H9 (cell line): ENCODE results near the gene ENOX1. TPM values are rescaled to one million over a fixed set of nuclear protein-coding genes. Genes with fewer than 3 reads are reported as not detected.

Experiments used
- DNase-seq: peaks from one replicate; pipeline ENCODE4 v3.0.0-alpha.2; 2017
- H2AFZ ChIP-seq: one replicate; pipeline ENCODE4 v1.6.1; 2013; ENCODE audit warnings: mild to moderate bottlenecking, low read length, control low read depth, moderate library complexity
- H2AK5ac ChIP-seq: 2 replicates; pipeline ENCODE4 v1.6.1; 2013; ENCODE audit warnings: low read length, control low read depth, mixed read lengths; ENCODE audit not compliant: insufficient read length
- H2BK120ac ChIP-seq: one replicate; pipeline ENCODE4 v1.6.1; 2013; ENCODE audit warnings: low read depth, mild to moderate bottlenecking, low read length, control low read depth, inconsistent platforms; ENCODE audit not compliant: poor library complexity, severe bottlenecking
- H2BK12ac ChIP-seq: 2 replicates; pipeline ENCODE4 v1.6.1; 2013; ENCODE audit warnings: low read length, control low read depth, mixed read lengths, low read depth; ENCODE audit not compliant: insufficient read length
- H2BK15ac ChIP-seq: 2 replicates; pipeline ENCODE4 v1.6.1; 2013; ENCODE audit warnings: low read depth, low read length, control low read depth
- H2BK20ac ChIP-seq: one replicate; pipeline ENCODE4 v1.6.1; 2013; ENCODE audit warnings: low read depth, mild to moderate bottlenecking, low read length, control low read depth, inconsistent platforms; ENCODE audit not compliant: poor library complexity, severe bottlenecking
- H2BK5ac ChIP-seq: 2 replicates; pipeline ENCODE4 v1.6.1; 2013; ENCODE audit warnings: low read length, control low read depth, mixed read lengths; ENCODE audit not compliant: insufficient read length
- H3K14ac ChIP-seq: 2 replicates; pipeline ENCODE4 v1.6.1; 2013; ENCODE audit warnings: low read length, control low read depth; ENCODE audit not compliant: insufficient read depth
- H3K18ac ChIP-seq: 2 replicates; pipeline ENCODE4 v1.6.1; 2013; ENCODE audit warnings: low read depth, mild to moderate bottlenecking, mixed read lengths, low read length, control low read depth; ENCODE audit not compliant: insufficient read length
- H3K23ac ChIP-seq: 2 replicates; pipeline ENCODE4 v1.6.1; 2013; ENCODE audit warnings: low read length, control low read depth, mixed read lengths, low read depth; ENCODE audit not compliant: insufficient read length
- H3K23me2 ChIP-seq: 2 replicates; pipeline ENCODE4 v1.6.1; 2013; ENCODE audit warnings: low read depth, mild to moderate bottlenecking, mixed read lengths, low read length, control low read depth; ENCODE audit not compliant: insufficient read length, poor library complexity, severe bottlenecking
- H3K27ac ChIP-seq: 2 replicates; pipeline ENCODE4 v1.5.1; 2013; ENCODE audit warnings: low read length, control low read depth, mixed read lengths, low read depth; ENCODE audit not compliant: insufficient read length
- H3K27me3 ChIP-seq: 2 replicates; pipeline ENCODE4 v1.6.1; 2013; ENCODE audit warnings: low read length, control low read depth, inconsistent platforms; ENCODE audit not compliant: insufficient read depth
- H3K4ac ChIP-seq: 2 replicates; pipeline ENCODE4 v1.6.1; 2013; ENCODE audit warnings: low read depth, mild to moderate bottlenecking, control low read depth, inconsistent platforms, low read length, moderate library complexity
- H3K4me1 ChIP-seq: 2 replicates; pipeline ENCODE4 v1.6.1; 2013; ENCODE audit warnings: low read length, control low read depth, inconsistent platforms; ENCODE audit not compliant: insufficient read depth
- H3K4me2 ChIP-seq: 2 replicates; pipeline ENCODE4 v1.6.1; 2013; ENCODE audit warnings: low read length, control low read depth, mixed read lengths; ENCODE audit not compliant: insufficient read length, insufficient read depth
- H3K56ac ChIP-seq: 2 replicates; pipeline ENCODE4 v1.6.1; 2013; ENCODE audit warnings: low read depth, mild to moderate bottlenecking, mixed read lengths, low read length, control low read depth; ENCODE audit not compliant: insufficient read length
- H3K79me1 ChIP-seq: 2 replicates; pipeline ENCODE4 v1.6.1; 2013; ENCODE audit warnings: low read depth, mild to moderate bottlenecking, moderate library complexity, low read length, control low read depth, inconsistent platforms; ENCODE audit not compliant: insufficient read depth, poor library complexity, severe bottlenecking
- H3K79me2 ChIP-seq: 2 replicates; pipeline ENCODE4 v1.6.1; 2013; ENCODE audit warnings: low read length, control low read depth, inconsistent platforms; ENCODE audit not compliant: insufficient read depth
- H3K9ac ChIP-seq: 2 replicates; pipeline ENCODE4 v1.6.1; 2013; ENCODE audit warnings: low read length, control low read depth, mixed read lengths; ENCODE audit not compliant: insufficient read length; ENCODE audit errors: extremely low read depth
- H3K9me3 ChIP-seq: one replicate; pipeline ENCODE4 v1.6.1; 2013; ENCODE audit warnings: low read depth, low read length, inconsistent platforms; ENCODE audit not compliant: control insufficient read depth
- H3T11ph ChIP-seq: one replicate; pipeline ENCODE4 v1.6.1; 2013; ENCODE audit warnings: mild to moderate bottlenecking, low read length, control low read depth, inconsistent platforms
- H4K20me1 ChIP-seq: one replicate; pipeline ENCODE4 v1.6.1; 2013; ENCODE audit not compliant: control insufficient read depth, insufficient read length, insufficient read depth
- H4K5ac ChIP-seq: 2 replicates; pipeline ENCODE4 v1.6.1; 2013; ENCODE audit warnings: low read depth, mild to moderate bottlenecking, mixed read lengths, low read length, control low read depth; ENCODE audit not compliant: insufficient read length
- H4K8ac ChIP-seq: replicated peaks from 2 replicates; pipeline ENCODE4 v1.6.1; 2013; ENCODE audit warnings: low read length, control low read depth, mixed read lengths, low read depth; ENCODE audit not compliant: insufficient read length
- H4K91ac ChIP-seq: 2 replicates; pipeline ENCODE4 v1.6.1; 2013; ENCODE audit warnings: low read depth, mild to moderate bottlenecking, moderate library complexity, mixed read lengths, low read length, control low read depth; ENCODE audit not compliant: insufficient read length
- H3K27ac Mint-ChIP-seq, 3 experiments: 2 replicates in 2 of 3; 3 replicates in 1 of 3; pipeline ENCODE4 v1.8.0; 2020 to 2021; ENCODE audit warnings: mixed read lengths in 3 of 3, mild to moderate bottlenecking in 1 of 3, moderate library complexity in 1 of 3
- H3K27me3 Mint-ChIP-seq: 2 replicates; pipeline ENCODE4 v1.8.0; 2021; ENCODE audit warnings: low read depth, mild to moderate bottlenecking, moderate library complexity, mixed read lengths
- H3K36me3 Mint-ChIP-seq, 3 experiments: 2 replicates in 2 of 3; 3 replicates in 1 of 3; pipeline ENCODE4 v1.8.0; 2020 to 2021; ENCODE audit warnings: low read depth in 3 of 3, mixed read lengths in 3 of 3; ENCODE audit not compliant: insufficient read depth in 1 of 3
- H3K4me1 Mint-ChIP-seq, 2 experiments: 2 replicates each; pipeline ENCODE4 v1.8.0; 2020; ENCODE audit warnings: mixed read lengths in 2 of 2
- H3K4me3 Mint-ChIP-seq, 2 experiments: 2 replicates in 1 of 2; 3 replicates in 1 of 2; pipeline ENCODE4 v1.8.0; 2020 to 2021; ENCODE audit warnings: mild to moderate bottlenecking in 2 of 2, mixed read lengths in 2 of 2, moderate library complexity in 1 of 2
- H3K9me3 Mint-ChIP-seq, 2 experiments: 2 replicates in 1 of 2; 3 replicates in 1 of 2; pipeline ENCODE4 v1.8.0; 2020; ENCODE audit warnings: mild to moderate bottlenecking in 2 of 2, mixed read lengths in 2 of 2, moderate library complexity in 1 of 2
- CTCF ChIP-seq: fragments of 200-600 bp; sonication (generic); conservative IDR thresholded peaks from 3 replicates; pipeline ENCODE4 v1.8.0; 2021; ENCODE audit warnings: antibody characterized with exemption, mild to moderate bottlenecking
- WGBS: extraction: QIAGEN DNeasy Blood & Tissue Kit; methylation state at CpG from one replicate; pipeline ENCODE4 v1.1.7; 2013; ENCODE audit warnings: missing lambda C conversion rate, low lambda C conversion rate, mixed read lengths; ENCODE audit not compliant: insufficient read length; ENCODE audit errors: extremely low coverage; 5-methylcytosine and 5-hydroxymethylcytosine counted together
- total RNA-seq: library from RNA; stranded (reverse); gene quantifications from 2 replicates; pipeline ENCODE4 v1.2.1, GENCODE V29; 2021

The ENOX1 gene
- total RNA-seq, 1 experiment from 2014 or later: 0.24 TPM

GRCh38 chr13:43783820-43784219 is 3.0 kb downstream of the ENOX1 start:
- H2BK15ac ChIP-seq: no peak overlapping the region
- H3K79me1 ChIP-seq: no peaks in the 10 kb centered on the region
- no peak for DNase-seq
- H3K27me3 ChIP-seq: peaks cover 12% of the 10 kb centered on the region
- peaks cover 17 to 21% of the 10 kb centered on the region in 2 experiments for H3K4me1 Mint-ChIP-seq
- H3K4me2 ChIP-seq: no peak overlapping the region
- H3K27ac Mint-ChIP-seq: no peak overlapping the region
- no peak overlapping the region for H3K4me3 Mint-ChIP-seq
- H3K23ac ChIP-seq: no peak overlapping the region
- no peak overlapping the region for H2BK20ac ChIP-seq
- no peak overlapping the region for H2BK12ac ChIP-seq
- WGBS: no CpG with 5 or more reads among the region's 2 CpGs
- peaks cover 15% of the 10 kb centered on the region for H3K23me2 ChIP-seq
- no peak overlapping the region for H3K4ac ChIP-seq
- no peak overlapping the region for H3T11ph ChIP-seq
- H3K9ac ChIP-seq: no peak overlapping the region
- no peak overlapping the region for H4K5ac ChIP-seq
- no peak overlapping the region for H3K56ac ChIP-seq
- no peaks in the 10 kb centered on the region for H3K36me3 Mint-ChIP-seq
- no peak overlapping the region for H4K8ac ChIP-seq
- no peaks in the 10 kb centered on the region for H3K9me3 ChIP-seq
- no peak overlapping the region for H3K14ac ChIP-seq
- no peaks in the 10 kb centered on the region for H4K20me1 ChIP-seq
- H2BK120ac ChIP-seq: no peak overlapping the region
- no peaks in the 10 kb centered on the region for H3K9me3 Mint-ChIP-seq
- no peak for TF ChIP-seq CTCF
- H3K79me2 ChIP-seq: no peaks in the 10 kb centered on the region
- peaks cover 90% of the 10 kb centered on the region for H3K27me3 Mint-ChIP-seq
- H2AK5ac ChIP-seq: no peak overlapping the region
- no peak overlapping the region for H4K91ac ChIP-seq
- H3K18ac ChIP-seq: no peak overlapping the region
- H2BK5ac ChIP-seq: no peak overlapping the region
- H3K4me1 ChIP-seq: no peaks in the 10 kb centered on the region; the same call in 1 of the 2 replicates
- H2AFZ ChIP-seq: no peak overlapping the region
- H3K27ac ChIP-seq: no peak overlapping the region
